T-cell (primary cell): ENCODE measurements around the gene MPHOSPH10. TPM values are rescaled to one million over a fixed set of nuclear protein-coding genes. Genes with fewer than 3 reads are reported as not detected.
"Not testable (repeated sequence)": the region's sequence is repeated elsewhere in the genome, so short reads cannot be mapped to it uniquely, and the experiment has no call there.

Source experiments
- ATAC-seq, 4 experiments: fragments of 200-7000 bp in 3 of 4; fragments of 150-1000 bp in 1 of 4; cut with Tn5 transposase; replicated peaks in 1 of 4; 1 replicate in 3 of 4; 2 replicates in 1 of 4; pipeline ENCODE4 v1.10.0; 2021; ENCODE audit warnings: moderate library complexity in 3 of 4, mild to moderate bottlenecking in 2 of 4, moderate number of reproducible peaks in 1 of 4
- CTCF ChIA-PET, 2 donors: fragments of 300-600 bp; sonication (Branson Sonifier 250); formaldehyde crosslinking; loops; one replicate each; lab custom pipeline; 2022; ENCODE audit warnings: antibody characterized with exemption in 2 of 2; lab: Charles Lee
- POLR2A ChIA-PET, 2 donors: fragments of 300-600 bp; sonication (Branson Sonifier 250); formaldehyde crosslinking; loops; one replicate each; lab custom pipeline; 2022; ENCODE audit warnings: antibody characterized with exemption in 2 of 2; lab: Charles Lee
- DNase-seq, 35 experiments: peaks; one replicate each; pipeline versions ENCODE4 v3.0.0 to v3.0.0-alpha.2; 2013 to 2023
- H3K27ac ChIP-seq: one replicate; pipeline ENCODE4 v1.5.1; 2013; ENCODE audit warnings: low read length
- H3K27me3 ChIP-seq, 2 experiments: replicated peaks in 1 of 2; 1 replicate in 1 of 2; 2 replicates in 1 of 2; pipeline versions ENCODE4 v1.6.1 to v1.7.0; 2013; ENCODE audit warnings: low read length in 1 of 2, mixed read lengths in 1 of 2; ENCODE audit not compliant: control insufficient read depth in 2 of 2, insufficient read depth in 2 of 2; ENCODE audit errors: extremely low read depth in 1 of 2
- H3K36me3 ChIP-seq, 2 donors: 1 replicate in 1 of 2; 2 replicates in 1 of 2; pipeline versions ENCODE4 v1.6.1 to v1.7.0; 2013; ENCODE audit warnings: low read length in 1 of 2; ENCODE audit not compliant: control insufficient read depth in 2 of 2, insufficient read depth in 1 of 2; ENCODE audit errors: extremely low read depth in 1 of 2
- H3K4me1 ChIP-seq, 2 experiments: 1 replicate in 1 of 2; 2 replicates in 1 of 2; pipeline versions ENCODE4 v1.6.1 to v1.7.0; 2013; ENCODE audit warnings: low read length in 2 of 2, mixed read lengths in 1 of 2; ENCODE audit not compliant: insufficient read depth in 2 of 2, control insufficient read depth in 1 of 2; ENCODE audit errors: extremely low read depth in 1 of 2
- H3K4me3 ChIP-seq, 2 donors: 1 replicate in 1 of 2; 2 replicates in 1 of 2; pipeline versions ENCODE4 v1.5.1 to v1.7.0; 2013; ENCODE audit warnings: mild to moderate bottlenecking in 2 of 2, low read length in 1 of 2, moderate library complexity in 1 of 2; ENCODE audit not compliant: control insufficient read depth in 1 of 2; ENCODE audit errors: extremely low read depth in 1 of 2
- H3K9me3 ChIP-seq: 2 replicates; pipeline ENCODE4 v1.7.0; 2013
- H3K27ac Mint-ChIP-seq, 2 donors: one replicate each; pipeline ENCODE4 v1.8.0; 2020 to 2021; ENCODE audit warnings: mild to moderate bottlenecking in 2 of 2, mixed read lengths in 2 of 2
- H3K27me3 Mint-ChIP-seq, 2 donors: one replicate each; pipeline ENCODE4 v1.8.0; 2021 to 2022; ENCODE audit warnings: mixed read lengths in 2 of 2
- H3K36me3 Mint-ChIP-seq: one replicate; pipeline ENCODE4 v1.8.0; 2021; ENCODE audit warnings: mixed read lengths
- H3K4me1 Mint-ChIP-seq, 3 donors: one replicate each; pipeline ENCODE4 v1.8.0; 2020 to 2022; ENCODE audit warnings: mixed read lengths in 3 of 3, mild to moderate bottlenecking in 1 of 3
- H3K4me3 Mint-ChIP-seq, 3 donors: one replicate each; pipeline ENCODE4 v1.8.0; 2020 to 2022; ENCODE audit warnings: mild to moderate bottlenecking in 3 of 3, mixed read lengths in 3 of 3, moderate library complexity in 3 of 3
- H3K9me3 Mint-ChIP-seq, 3 donors: one replicate each; pipeline ENCODE4 v1.8.0; 2020 to 2022; ENCODE audit warnings: mixed read lengths in 3 of 3
- WGBS: methylation state at CpG from one replicate; pipeline ENCODE4 v1.1.5; 2013; ENCODE audit warnings: missing lambda C conversion rate; ENCODE audit not compliant: insufficient coverage; 5-methylcytosine and 5-hydroxymethylcytosine counted together
- total RNA-seq, 35 experiments: library from RNA in 6 of 35; stranded (reverse) in 6 of 35; fragments of 120-200 nt in 1 of 35; gene quantifications; one replicate each; pipeline versions ENCODE4 v1.2.1 to v1.2.4 and lab custom pipeline; 2013 to 2026

The MPHOSPH10 gene
- total RNA-seq, 5 donors from 2014 or later (not counting 1 experiment from before 2014, with no cell fraction given), result 34.8 to 49.6 (median 39.9) TPM

- H3K4me1 Mint-ChIP-seq, H3K4me3 Mint-ChIP-seq, H3K9me3 ChIP-seq, DNase-seq, H3K4me3 ChIP-seq, H3K27ac Mint-ChIP-seq, CTCF ChIA-PET, H3K27ac ChIP-seq, H3K36me3 ChIP-seq, H3K36me3 Mint-ChIP-seq, H3K4me1 ChIP-seq, ATAC-seq, H3K9me3 Mint-ChIP-seq, H3K27me3 ChIP-seq, POLR2A ChIA-PET: not testable (repeated sequence)
- 77% methylated on average over 13 of the region's 14 CpGs for WGBS
- H3K27me3 Mint-ChIP-seq, result peaks cover 13 to 30% of the 10 kb centered on the region in 2 donors
These were observed 41.0 kb upstream of the MPHOSPH10 start for GRCh38 chr2:71089475-71089874.

- H3K36me3 ChIP-seq, H3K27ac ChIP-seq, H3K4me1 ChIP-seq, H3K4me1 Mint-ChIP-seq, H3K4me3 ChIP-seq, H3K4me3 Mint-ChIP-seq, ATAC-seq, H3K27ac Mint-ChIP-seq, CTCF ChIA-PET, H3K9me3 ChIP-seq, H3K9me3 Mint-ChIP-seq, DNase-seq, POLR2A ChIA-PET, H3K27me3 ChIP-seq, H3K36me3 Mint-ChIP-seq: not testable (repeated sequence)
- H3K27me3 Mint-ChIP-seq, result peaks cover 13 to 26% of the 10 kb centered on the region in 2 donors
- WGBS, result 83% methylated on average over 5 of the region's 9 CpGs
These were observed 38.6 kb upstream of the MPHOSPH10 start for GRCh38 chr2:71091808-71092207.

DNA sequence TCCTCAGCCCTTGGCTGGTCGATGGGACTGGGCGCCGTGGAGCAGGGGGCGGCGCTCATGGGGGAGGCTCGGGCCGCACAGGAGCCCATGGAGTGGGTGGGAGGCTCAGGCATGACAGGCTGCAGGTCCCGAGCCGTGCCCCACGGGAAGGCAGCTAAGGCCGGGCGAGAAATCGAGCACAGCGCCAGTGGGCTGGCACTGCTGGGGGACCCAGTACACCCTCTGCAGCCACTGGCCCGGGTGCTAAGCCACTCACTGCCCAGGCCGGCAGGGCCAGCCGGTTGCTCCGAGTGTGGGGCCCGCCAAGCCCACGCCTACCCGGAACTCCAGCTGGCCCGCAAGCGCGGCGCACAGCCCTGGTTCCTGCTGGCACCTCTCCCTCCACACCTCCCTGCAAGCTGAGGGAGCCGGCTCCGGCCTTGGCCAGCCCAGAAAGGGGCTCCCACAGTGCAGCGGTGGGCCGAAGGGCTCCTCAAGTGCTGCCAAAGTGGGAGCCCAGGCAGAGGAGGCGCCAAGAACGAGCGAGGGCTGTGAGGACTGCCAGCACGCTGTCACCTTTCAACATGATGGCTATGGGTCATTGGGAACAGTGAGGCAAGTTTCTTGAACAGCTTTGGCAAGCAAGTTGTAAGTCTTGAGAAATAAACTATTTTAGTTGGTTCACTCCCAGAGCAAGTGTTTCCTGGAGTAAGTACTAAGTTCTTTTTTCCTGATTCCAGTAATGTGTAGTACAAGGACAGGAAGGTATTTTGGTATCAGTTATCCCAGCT lies 37.8 kb upstream of the MPHOSPH10 start:
- H3K9me3 ChIP-seq, H3K4me3 ChIP-seq, H3K36me3 ChIP-seq, CTCF ChIA-PET, H3K4me1 Mint-ChIP-seq, H3K27ac ChIP-seq, DNase-seq, H3K4me1 ChIP-seq, H3K36me3 Mint-ChIP-seq, H3K27ac Mint-ChIP-seq, H3K4me3 Mint-ChIP-seq, H3K27me3 ChIP-seq, POLR2A ChIA-PET, ATAC-seq, H3K9me3 Mint-ChIP-seq: not testable (repeated sequence)
- 92% methylated on average over 29 of the region's 33 CpGs for WGBS
- H3K27me3 Mint-ChIP-seq, result peaks cover 9 to 24% of the 10 kb centered on the region in 2 donors

- Histone ChIP-seq H3K27ac (no peak overlapping the region), H3K36me3 (no peaks in the 10 kb centered on the region), H3K9me3 (no peaks in the 10 kb centered on the region), H3K4me1 (no peaks in the 10 kb centered on the region), H3K27me3 (no peaks in the 10 kb centered on the region), H3K4me3 (no peak overlapping the region)
- H3K27ac Mint-ChIP-seq, result no peak overlapping the region
- H3K9me3 Mint-ChIP-seq, result peaks cover 0 to 2% (median 2%) of the 10 kb centered on the region in 3 donors
- ChIA-PET POLR2A (interaction anchor here in 1 of 2 donors (0.6 kb wide), 1 partner anchor 17 kb away, joined by 5 read pairs; no protein-coding TSS in a partner anchor), CTCF (interaction anchor here (0.6 to 2.3 kb wide), 6 partner anchors 10 to 216 kb away, joined by 3 to 9 read pairs (median 4); partner anchors contain the start of gene NAGK (in 1 of the 2))
- DNase-seq (peak in 25 of 35 experiments; percentile 6 to 63 (median 22)), ATAC-seq (peak; percentile 45 to 64 (median 58))
- H3K4me1 Mint-ChIP-seq, result peaks cover 0 to 6% (median 2%) of the 10 kb centered on the region in 3 donors
- WGBS, result no CpG with 5 or more reads among the region's 3 CpGs
- H3K36me3 Mint-ChIP-seq, result no peaks in the 10 kb centered on the region
- peaks cover 0 to 9% of the 10 kb centered on the region in 2 donors for H3K27me3 Mint-ChIP-seq
- H3K4me3 Mint-ChIP-seq, result no peak overlapping the region
These were observed 30.1 kb upstream of the MPHOSPH10 start for GRCh38 chr2:71100195-71100964.

DNA sequence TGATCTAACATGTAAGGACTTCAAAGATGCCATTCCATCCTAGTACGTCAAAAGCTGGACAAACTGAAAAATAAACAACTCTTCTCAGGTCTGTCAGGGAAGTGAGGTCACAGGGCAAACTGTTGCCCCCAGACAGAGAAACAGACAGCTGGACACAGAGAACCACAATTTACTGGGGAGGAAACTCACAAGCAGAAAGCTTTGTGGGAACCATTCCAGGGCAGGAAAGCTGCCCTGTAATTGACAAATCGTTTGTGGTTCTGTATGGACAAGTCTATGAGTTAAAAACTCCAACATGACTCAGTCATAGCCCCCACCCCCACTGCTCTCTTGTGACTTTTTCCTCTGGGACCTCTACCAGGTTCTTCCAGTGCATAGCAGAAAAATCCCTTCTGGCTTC lies 28.8 kb upstream of the MPHOSPH10 start:
- Histone ChIP-seq H3K27me3 (no peaks in the 10 kb centered on the region), H3K4me3 (no peak overlapping the region), H3K4me1 (no peaks in the 10 kb centered on the region), H3K36me3 (no peaks in the 10 kb centered on the region), H3K9me3 (no peaks in the 10 kb centered on the region), H3K27ac (no peak overlapping the region)
- POLR2A ChIA-PET, result no interaction called here
- ATAC-seq (no peak), DNase-seq (no peak)
- Mint-ChIP-seq H3K4me3 (no peak overlapping the region), H3K4me1 (peaks cover 0 to 6% (median 2%) of the 10 kb centered on the region in 3 donors), H3K27me3 (peaks cover 0 to 9% of the 10 kb centered on the region in 2 donors), H3K27ac (no peak overlapping the region), H3K36me3 (no peaks in the 10 kb centered on the region), H3K9me3 (peaks cover 0 to 4% (median 3%) of the 10 kb centered on the region in 3 donors)
- CTCF ChIA-PET, result interaction anchor here in 1 of 2 donors (2.3 kb wide), 1 partner anchor 30 kb away, joined by 9 read pairs; no protein-coding TSS in a partner anchor
- WGBS, result 33% methylated on average over 1 of the region's 2 CpGs

GRCh38 chr2:71102981-71103681 lies 27.3 kb upstream of the MPHOSPH10 start:
- no peaks in the 10 kb centered on the region for H3K4me1 ChIP-seq
- H3K4me3 ChIP-seq, result no peak overlapping the region
- DNase-seq (no peak), ATAC-seq (no peak)
- Mint-ChIP-seq H3K27me3 (peaks cover 0 to 4% of the 10 kb centered on the region in 2 donors), H3K4me3 (no peak overlapping the region), H3K4me1 (peaks cover 0 to 6% (median 2%) of the 10 kb centered on the region in 3 donors), H3K27ac (no peak overlapping the region), H3K9me3 (peaks cover 0 to 4% (median 3%) of the 10 kb centered on the region in 3 donors), H3K36me3 (no peaks in the 10 kb centered on the region)
- H3K36me3 ChIP-seq, result no peaks in the 10 kb centered on the region
- 60% methylated on average over 2 of the region's 6 CpGs for WGBS
- ChIA-PET POLR2A (interaction anchor here in 1 of 2 donors (0.6 kb wide), 1 partner anchor 1937 kb away, joined by 3 read pairs; no protein-coding TSS in a partner anchor), CTCF (no interaction called here)
- H3K27me3 ChIP-seq, result no peaks in the 10 kb centered on the region
- no peak overlapping the region for H3K27ac ChIP-seq
- no peaks in the 10 kb centered on the region for H3K9me3 ChIP-seq
